GM19397 (cell line): ENCODE results near the gene POLE.

Source experiments
- ATAC-seq: cut with Tn5 transposase; IDR thresholded peaks from one replicate; pipeline ENCODE4 v1.9.1; 2021; ENCODE audit warnings: mild to moderate bottlenecking, moderate library complexity; ENCODE audit not compliant: unreplicated experiment

Gene POLE

DNA sequence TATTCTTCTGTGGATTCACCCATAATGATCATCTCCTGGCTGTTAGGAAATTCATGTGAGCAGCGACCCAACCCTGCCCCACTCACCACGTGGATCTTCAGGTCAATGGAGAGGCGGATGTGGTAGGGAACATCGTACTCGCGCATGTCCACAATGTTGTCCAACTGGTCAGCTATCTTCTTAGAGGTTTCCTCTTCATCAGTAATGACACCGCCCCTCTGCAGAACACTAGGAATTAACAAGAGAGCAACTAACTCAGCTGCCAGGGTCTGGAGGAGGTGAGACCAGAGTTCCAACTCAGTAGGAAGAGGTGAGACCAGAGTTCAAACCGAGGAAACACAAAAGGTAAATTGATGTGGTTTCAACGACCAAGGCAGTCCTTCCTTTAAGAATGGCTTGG, 9.7 kb downstream of the POLE start:
- ATAC-seq, result no peak

DNA sequence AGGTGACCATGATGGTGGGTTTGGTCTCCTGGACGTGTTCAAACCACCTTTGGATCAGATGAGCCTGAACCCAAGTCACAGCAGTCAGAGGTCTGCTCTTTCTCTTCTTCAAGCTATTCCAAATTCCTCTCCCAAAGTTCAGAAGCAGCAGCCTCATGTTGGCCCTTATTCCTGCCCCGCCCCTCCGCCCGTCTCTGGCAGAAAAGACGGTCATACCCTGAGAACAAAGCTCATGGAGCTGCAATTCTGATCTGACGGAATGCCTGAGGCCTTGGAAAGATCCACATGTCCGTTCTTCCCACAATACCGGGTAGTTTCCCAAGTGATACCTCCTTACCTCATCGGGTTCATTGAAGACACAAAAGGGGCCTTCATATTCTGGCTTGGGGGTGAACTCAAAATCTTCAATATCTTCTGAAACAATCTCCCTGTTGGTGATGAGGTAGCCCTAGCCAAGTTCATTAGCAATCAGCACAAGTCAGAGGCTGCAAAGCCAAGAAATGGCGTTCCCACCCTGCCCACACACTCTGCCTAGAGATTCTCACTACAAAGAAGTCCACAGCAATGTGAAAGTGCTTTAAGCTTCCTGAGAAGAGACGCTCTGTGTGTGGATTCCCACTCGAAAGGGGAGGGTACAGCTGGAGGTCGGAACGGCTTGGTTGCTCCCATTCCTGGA, 11.2 kb downstream of the POLE start:
- no peak for ATAC-seq

DNA sequence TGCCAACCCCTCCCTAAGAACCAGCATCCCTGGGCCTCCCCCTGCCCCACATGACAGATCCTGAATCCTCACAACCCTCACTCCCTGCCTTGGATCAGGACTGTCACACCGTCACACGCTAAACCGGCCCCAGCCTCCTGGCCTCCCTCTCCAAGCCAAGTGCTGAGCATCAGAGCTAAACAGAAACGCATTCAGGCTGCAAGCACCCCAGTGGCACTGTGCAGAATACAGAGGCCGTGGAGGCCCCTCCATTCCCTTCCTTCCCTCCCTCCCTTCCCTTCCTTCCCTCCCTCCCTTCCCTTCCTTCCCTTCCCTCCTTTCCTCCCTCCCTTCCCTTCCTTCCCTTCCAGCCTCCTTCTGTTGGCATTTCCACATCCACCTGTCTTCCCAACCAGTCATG, 12.6 kb downstream of the POLE start:
- ATAC-seq, result no peak

DNA sequence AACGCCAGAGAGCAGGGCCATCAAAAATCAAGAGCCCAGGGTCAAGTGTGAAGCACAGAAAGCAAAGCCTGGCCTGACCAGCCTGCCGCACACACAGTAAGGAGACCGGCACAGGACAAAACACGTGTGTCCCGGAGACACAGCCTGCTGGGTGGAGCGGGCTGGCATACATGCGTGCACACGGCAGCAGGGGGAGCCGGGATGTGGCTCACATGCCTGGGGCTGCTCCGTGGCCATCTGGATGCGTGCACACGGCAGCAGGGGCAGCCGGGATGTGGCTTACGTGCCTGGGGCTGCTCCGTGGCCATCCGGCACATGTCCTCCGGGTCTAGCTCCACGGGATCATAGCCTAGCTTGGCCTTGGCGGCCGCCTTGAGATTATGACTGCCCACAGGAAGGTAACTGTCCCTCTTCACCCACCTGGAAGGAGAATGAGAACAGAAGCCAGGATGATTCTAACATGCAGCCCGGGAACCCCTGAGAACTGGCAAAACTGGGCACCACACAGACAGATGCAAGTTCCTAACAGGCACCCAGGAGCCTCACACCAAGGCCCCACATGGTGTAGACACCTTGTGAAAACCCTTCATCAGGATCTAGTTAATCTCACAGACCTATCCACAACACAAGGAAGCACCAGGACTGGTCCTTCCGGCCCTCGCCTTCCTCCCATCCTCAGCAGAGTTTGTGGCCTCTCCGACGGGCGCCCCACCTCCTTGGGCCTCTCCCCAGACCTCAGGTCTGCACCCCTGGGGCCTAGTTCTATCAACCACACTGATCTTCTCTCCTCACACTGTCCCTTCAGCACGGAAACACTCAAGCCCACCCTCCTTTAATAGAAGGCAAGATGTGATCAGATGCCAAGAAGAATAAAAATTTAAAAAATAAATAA, 13.6 kb downstream of the POLE start:
- no peak for ATAC-seq

DNA sequence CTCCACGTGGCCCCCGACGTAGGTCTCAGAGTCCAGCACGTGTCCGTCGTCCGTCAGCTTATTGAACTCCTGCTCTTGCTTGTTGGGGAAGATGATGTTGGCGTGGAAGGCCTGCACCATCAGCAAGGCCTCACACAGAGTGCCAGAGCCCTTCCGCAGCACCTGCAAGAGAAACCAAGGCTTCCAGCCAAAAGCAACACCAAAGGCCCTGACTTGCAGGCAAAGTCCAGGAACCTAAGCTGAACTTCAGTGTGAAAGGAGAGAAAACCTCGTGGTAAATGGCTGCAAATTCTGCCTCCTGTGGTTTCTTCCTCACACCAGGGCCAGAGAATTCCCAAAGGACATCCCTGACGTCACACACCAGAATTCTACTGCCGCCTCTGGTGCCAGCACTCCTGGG, 14.5 kb downstream of the POLE start:
- no peak for ATAC-seq

DNA sequence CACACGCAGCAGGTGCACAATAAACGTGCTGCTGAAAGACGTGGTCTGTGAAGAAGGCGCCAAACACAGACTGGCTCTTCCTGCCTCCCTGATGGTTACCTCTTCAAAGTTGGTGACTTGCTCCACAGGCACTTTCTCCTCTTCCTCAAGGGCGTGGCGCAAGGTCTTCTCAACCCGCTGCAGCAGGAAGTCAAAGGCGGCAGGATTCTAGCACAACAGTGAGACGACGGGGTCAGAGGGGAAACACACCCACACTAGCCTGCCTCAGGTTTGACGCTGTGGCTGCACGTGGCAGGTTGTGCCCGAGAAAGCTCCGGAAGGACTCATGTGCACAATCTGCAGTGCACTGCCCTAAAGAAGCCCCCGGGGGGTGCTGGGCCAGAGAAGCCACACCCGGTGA, 15.0 kb downstream of the POLE start:
- ATAC-seq, result no peak

DNA sequence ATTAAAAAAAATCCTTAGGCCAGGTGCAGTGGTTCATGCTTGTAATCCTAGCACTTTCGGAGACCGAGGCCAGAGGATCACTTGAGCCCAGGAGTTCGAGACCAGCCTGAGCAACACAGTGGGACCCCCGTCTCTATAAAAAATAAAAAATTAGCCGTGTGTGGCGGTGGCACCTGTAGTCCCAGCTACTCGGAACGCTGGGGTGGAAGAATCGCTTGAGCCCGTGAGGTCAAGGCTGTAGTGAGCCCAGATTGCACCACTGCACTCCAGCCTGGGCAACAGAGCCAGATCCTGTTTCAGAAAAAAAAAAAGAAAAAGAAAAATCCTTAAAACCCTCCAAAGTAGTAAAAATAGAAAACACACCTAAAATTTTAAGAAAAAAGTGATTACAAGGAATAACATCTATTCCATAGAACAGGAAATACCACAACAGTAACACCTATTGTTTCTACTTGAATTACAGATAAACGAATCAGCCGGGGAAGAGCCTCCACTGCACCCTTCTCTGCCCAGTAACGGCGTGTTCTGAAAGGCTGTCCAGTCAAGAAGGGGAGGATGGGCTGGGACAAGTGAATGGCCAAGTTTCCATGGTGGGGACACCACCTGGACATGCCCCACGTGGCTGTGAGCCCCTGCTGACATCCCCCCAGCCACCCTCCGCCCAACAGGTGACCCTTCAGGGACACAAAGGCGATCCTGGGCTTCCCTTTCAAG, 17.8 kb downstream of the POLE start:
- no peak for ATAC-seq

DNA sequence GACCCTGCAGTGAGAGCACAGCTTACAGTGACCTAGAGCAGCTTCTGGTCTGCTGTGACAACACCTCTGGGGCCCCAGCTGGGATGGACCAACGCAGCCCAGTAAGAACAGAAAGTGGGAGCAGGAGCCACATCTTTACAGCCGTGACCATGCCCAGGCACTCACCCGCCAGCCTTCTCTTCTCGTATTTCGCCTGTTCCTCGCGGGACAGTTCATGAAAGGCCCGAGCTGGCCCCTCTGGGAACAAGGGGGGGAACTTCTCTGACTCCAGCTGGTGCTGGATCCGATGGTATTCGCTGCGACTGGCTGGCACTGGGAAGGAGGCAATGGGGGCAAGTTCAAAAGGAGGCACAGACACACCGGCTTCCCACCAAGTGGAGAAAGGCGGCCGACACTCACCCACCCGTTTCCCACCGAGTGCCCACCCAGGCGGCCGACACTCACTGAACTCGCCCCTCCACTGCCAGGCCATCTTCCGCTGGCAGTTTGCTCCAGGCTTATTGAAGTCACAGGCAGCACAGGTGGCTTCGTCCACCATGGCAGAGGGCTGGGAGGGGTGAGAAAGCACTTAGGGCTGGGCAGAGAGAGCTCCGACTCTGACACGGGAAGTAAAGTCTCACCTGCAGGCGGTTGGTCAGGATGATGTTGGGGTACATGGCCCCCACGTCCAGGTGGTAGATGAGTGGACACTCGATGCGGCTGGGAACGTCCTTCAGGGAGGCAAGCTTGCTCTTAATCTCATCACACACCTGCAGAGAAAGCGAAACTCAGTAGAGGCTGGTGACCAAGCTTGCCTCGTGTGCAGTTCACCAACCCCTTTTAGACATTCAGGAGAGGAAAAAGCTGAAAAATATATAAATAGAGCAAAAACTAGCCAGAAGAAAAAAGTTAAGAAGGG, 18.7 kb downstream of the POLE start:
- no peak for ATAC-seq

DNA sequence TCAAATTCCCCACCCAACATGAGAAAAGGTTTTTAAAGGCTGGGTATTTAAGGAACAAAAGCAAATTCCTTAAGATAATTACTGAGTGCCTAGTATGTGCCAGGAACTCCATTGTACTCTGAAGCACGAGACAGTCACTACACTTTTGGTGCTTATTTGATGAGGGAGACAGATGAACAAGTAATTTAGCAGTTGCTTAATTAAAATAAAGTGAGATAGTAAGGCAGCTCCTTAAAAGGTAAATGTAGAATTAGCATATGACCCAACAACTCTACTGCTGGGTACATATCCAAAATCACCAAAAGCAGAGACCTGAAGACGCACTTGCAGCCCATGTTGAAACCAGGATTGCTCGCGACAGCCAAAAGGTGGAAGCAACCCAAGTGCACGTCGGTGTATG, 21.3 kb downstream of the POLE start:
- no peak for ATAC-seq

DNA sequence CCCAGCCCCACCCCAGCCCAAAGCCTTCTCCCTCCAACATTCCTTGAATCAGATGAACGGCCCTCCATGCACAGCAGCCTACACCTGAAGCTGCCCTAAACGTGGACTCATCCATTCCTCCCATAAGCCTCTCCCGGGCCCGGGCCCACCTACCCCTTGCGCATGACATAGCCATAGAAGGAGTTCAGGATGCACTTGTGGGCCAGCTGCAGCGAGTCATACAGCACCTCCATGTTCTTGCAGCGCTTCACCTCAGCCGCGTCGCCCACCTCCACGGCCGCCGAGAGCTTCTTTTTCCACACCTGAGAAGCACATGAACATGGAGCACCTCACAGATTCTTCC, 22.0 kb downstream of the POLE start:
- no peak for ATAC-seq

DNA sequence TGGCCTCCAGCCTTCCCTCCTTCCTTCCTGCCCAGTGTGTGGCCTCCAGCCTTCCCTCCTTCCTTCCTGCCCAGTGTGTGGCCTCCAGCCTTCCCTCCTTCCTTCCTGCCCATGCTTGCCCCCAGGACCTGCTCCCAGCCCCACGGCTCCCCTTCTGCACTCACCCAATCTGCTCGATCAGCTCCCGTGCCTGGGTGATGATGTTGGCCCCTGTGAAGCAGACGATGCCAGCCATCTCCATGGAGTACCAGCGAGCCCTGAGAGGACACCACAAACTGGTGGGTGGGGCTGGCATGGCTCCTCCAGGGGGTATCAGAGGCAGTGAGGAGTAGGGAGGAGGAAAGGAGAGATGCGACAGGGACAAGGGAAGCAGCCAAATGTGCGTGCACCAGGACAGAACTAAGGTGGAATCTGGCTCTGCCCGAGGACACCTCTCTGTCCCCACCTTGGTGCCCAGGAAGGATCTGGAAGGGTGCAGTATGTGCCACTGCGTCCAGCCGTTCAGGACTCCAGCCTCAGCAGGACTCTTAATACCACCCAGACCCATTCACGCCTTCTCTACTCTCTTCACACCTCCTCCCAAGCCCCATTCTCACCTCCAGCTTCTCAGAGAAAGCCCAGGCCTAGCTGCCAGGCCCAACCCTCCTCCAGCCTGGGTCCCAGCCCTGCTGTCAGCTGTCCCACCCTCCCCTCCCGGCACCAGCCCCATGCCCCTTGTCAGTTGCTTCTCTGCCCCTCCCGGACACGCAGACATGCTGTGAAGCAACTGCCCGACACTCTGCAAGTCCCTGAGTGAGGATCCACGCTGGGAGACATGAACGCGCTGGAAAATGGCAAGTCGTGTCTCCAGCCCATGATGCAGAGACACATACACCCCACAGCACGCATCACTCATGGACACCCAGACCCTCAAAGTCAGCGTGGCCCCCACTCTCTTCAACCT, 22.7 kb downstream of the POLE start:
- ATAC-seq, result no peak

DNA sequence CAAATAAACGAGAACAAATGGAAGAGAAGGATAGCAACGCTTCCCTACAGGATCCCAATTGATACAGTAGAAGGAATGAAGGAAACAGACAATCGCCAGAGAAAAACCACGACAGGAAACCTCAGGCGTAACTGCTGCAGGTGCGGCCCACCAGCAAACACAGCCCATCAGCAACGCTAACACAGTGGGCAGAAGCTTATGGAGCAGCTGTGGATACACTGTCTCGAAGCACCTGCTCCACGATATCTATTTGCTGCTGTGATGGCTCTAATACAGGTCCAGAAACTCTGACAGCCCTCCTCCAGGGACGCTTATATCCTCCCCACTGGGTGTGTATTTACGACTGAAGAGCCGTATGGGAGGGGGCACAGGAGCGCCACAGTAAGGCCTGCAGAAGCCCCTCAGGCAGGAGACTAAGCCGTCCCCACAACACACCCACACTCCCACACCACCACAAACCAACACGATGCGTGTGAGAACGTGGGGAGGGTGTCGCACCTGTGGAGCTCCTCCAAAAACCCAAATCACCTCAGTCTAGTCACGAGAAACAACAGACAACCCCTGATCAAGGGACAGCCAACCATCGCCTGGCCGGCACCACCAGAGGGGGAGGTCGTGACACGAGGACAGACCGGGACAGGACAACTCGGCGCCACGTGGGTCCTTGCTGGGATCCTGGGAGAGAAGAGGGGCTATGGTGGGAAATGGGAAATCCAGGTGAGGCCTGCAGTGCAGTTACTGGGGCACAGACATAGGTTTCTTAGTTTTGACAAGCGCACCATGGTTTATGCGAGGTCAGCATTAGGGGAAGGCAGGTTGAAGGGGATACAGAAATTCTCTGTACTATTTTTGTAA, 24.0 kb downstream of the POLE start:
- ATAC-seq, result no peak

DNA sequence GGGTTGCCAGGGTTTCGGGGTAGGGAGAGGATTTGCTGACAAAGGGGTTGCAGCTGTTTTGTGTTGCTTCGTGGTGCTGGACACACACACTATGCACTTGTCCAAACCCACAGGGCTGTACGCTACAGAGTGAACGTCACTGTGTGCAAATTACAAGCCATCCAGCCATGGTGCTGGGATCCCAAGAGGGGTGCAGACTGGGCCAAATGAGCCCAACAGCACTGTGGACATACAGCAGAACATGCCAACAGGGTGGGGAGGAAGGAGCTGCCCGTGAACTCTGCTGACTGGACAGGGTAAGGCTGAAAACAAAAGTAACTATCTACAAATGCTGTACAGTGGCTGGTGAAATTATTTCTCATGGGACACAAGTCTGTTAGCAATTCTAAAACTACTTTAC, 25.2 kb downstream of the POLE start:
- no peak for ATAC-seq

DNA sequence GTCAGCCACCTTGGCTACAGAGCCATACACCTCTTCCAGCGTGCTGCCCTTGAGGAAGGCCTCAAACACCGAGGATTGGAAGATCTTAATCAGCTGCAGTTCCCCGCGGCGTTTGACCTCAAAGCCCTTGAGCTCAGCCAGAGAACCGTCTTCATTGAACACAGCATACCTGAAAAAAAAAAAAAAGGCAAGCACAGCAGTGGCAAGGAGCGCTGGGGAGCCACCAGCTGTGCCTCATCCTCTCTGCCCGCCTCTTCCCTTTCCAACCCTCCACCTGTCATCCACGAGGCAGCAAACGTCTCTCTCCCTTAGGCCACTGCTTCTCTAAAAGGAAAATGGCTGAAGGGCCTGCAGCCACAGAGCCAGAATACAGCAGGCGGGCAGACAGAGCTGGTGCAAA, 26.1 kb downstream of the POLE start:
- no peak for ATAC-seq

DNA sequence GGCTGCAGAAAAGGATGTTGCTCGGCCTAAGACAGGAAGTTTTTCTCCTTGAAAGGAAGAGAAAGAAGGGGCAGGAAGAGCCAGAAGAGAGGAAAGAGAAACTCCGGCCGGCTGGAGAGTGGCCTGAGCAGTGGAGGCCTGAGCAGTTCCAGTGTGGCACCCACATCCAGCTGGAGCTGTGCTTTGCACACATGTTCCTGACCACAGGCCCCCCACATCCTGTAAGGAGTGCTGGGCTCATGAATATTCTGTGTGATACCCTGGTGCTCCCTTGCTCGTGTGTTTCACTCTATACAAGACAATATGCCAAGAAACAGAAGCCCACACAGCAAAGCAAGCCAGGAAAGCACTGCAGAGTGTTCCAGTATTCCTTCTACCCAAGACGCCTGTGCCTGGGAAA, 27.1 kb downstream of the POLE start:
- ATAC-seq, result no peak

DNA sequence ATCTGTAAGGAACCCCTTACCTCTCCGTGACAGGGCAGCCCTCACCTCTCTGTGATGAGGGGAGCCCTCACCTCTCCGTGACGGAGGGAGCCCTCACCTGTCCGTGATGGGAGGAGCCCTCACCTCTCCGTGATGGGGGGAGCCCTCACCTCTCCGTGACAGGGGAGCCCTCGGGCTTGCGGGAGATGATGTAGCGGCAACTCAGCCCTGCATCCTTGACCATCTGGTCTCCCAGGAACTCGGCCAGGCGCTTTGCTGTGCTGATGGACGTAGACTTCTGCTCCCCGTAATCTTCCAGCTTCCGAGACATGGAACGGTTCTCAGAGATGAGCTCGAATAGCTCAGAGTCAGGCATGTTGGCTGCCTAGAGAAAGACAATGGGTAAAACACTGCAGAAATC, 28.0 kb downstream of the POLE start:
- ATAC-seq, result no peak

DNA sequence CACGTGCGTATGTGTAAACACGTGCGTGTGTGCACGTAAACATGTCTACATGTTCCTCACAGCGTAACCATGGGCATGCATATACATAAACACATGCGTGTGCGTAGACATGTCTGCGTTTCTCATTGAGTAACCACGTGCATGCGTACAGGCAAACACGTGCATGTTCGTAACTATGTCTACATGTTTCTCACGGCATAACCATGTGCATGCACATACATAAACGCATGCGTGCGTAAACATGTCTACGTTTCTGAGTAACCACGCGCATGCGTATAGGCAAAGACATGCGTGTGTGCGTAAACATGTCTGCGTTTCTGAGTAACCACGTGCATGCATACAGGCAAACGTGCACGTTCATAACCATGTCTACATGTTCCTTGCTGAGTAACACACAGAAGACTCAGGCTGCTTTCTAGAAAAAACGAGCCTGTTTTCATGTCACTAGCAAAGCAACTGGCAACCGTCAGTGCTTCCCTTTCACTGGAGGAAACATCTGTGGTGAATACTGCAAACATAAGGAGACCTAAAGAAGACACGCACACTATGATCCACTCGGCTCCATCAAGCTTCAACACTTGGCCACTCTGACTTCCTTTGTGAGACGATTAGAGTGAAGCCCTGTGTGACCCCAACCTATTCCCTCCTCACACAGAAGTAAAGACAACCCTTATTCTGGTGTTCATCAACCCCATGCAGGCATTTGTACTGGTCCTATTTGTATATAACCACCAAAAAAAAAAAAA, 28.8 kb downstream of the POLE start:
- no peak for ATAC-seq

DNA sequence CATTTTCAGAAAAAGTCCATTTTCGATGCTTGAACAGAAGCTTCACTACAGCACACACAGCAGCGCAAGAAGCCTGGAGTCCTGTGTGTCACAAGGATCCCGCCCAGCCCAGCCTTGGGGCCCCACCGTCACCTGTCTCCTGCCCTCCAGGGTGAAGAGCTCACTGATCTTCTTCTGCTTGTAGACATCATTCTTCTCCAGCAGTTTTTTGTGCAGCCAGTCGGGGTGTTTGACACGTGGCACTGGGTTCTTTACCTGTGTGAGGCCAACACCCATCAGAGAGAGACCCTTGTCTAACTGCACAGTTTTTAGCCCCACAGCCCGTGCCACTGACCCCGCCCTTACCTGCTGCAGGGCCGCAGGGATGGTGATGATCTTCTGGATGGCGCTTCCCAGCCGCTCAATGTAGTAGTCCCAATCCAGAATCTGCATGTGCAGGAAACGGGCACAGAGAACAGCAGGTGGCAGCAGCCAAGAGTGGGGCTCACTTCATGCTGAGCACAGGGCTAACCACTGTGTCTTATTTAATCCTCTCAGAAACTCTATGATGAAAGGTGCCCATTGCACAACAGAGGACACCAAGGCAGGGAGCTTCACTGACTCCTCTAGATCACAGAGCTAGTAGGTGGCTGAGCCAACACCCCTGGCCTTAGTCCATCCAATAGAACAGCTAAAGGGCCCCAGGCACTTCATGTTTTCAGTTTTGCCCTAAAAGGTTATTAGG, 30.0 kb downstream of the POLE start:
- no peak for ATAC-seq
